OCI-LY3 (cell line): ENCODE measurements around the gene CCDC177.

ENCODE experiments used
- H2AFZ ChIP-seq: fragments of 200-600, 300-600 bp; shearing (Covaris generic); 2 replicates; pipeline ENCODE4 v1.6.0; 2014; ENCODE audit warnings: antibody characterized with exemption, low read depth, low read length
- H3K27ac ChIP-seq: fragments of 200-600, 300-600 bp; sonication (generic); 2 replicates; pipeline ENCODE4 v1.5.1; 2014; ENCODE audit warnings: mild to moderate bottlenecking, low read length, moderate library complexity, mixed read lengths
- H3K27me3 ChIP-seq: fragments of 200-600, 300-600 bp; sonication (generic); 2 replicates; pipeline ENCODE4 v1.6.1; 2014; ENCODE audit warnings: low read depth, low read length, mixed read lengths
- H3K36me3 ChIP-seq: fragments of 200-600, 300-600 bp; sonication (generic); replicated peaks from 2 replicates; pipeline ENCODE3; 2014; ENCODE audit warnings: low read depth, low read length, mixed read lengths
- H3K4me1 ChIP-seq: fragments of 300-600, 200-600 bp; sonication (generic); 2 replicates; pipeline ENCODE4 v1.6.1; 2014; ENCODE audit warnings: low read length, mixed read lengths
- H3K4me2 ChIP-seq: fragments of 200-600, 300-600 bp; sonication (generic); 2 replicates; pipeline ENCODE4 v1.6.1; 2014; ENCODE audit warnings: low read length, mixed read lengths
- H3K4me3 ChIP-seq: fragments of 300-600, 200-600 bp; sonication (generic); 2 replicates; pipeline ENCODE4 v1.5.1; 2014; ENCODE audit warnings: antibody characterized with exemption, mild to moderate bottlenecking, low read length, moderate library complexity
- H3K79me2 ChIP-seq: fragments of 300-600, 200-600 bp; shearing (Covaris generic); 2 replicates; pipeline ENCODE4 v1.6.1; 2014; ENCODE audit warnings: mild to moderate bottlenecking, low read length, mixed read lengths
- H3K9ac ChIP-seq: fragments of 300-600, 200-600 bp; shearing (Covaris generic); 2 replicates; pipeline ENCODE4 v1.6.0; 2014; ENCODE audit warnings: mild to moderate bottlenecking, low read length, moderate library complexity
- H3K9me3 ChIP-seq: fragments of 200-600, 300-600 bp; shearing (Covaris generic); 2 replicates; pipeline ENCODE4 v1.6.1; 2014; ENCODE audit warnings: low read length, mixed read lengths; ENCODE audit not compliant: insufficient read depth
- H4K20me1 ChIP-seq: fragments of 200-600, 300-600 bp; sonication (generic); 2 replicates; pipeline ENCODE4 v1.6.1; 2016; ENCODE audit warnings: low read length, mixed read lengths; ENCODE audit not compliant: insufficient read depth
- EZH2phosphoT487 ChIP-seq: fragments of 200-600 bp; shearing (Covaris generic); IDR thresholded peaks from 2 replicates; pipeline ENCODE4 v1.6.1; 2018; ENCODE audit warnings: antibody characterized with exemption, mixed run types, low read depth
- TF ChIP-seq, protein P1 (sequence below): fragments of 200-600, 300-600 bp; sonication (generic); IDR thresholded peaks from 2 replicates; pipeline ENCODE4 v1.5.1; 2014; ENCODE audit warnings: antibody characterized with exemption, low read length, low read depth

Gene CCDC177

GRCh38 chr14:69567563-69567962 lies 7.1 kb downstream of the CCDC177 start:
- no peaks in the 10 kb centered on the region for H4K20me1 ChIP-seq
- no peaks in the 10 kb centered on the region for H3K79me2 ChIP-seq
- H3K9ac ChIP-seq = no peak overlapping the region
- no peaks in the 10 kb centered on the region for H3K36me3 ChIP-seq
- no peaks in the 10 kb centered on the region for H3K4me1 ChIP-seq
- no peak overlapping the region for H2AFZ ChIP-seq
- no peak overlapping the region for H3K27ac ChIP-seq
- no peak for TF ChIP-seq EZH2phosphoT487
- TF ChIP-seq, protein P1, sequence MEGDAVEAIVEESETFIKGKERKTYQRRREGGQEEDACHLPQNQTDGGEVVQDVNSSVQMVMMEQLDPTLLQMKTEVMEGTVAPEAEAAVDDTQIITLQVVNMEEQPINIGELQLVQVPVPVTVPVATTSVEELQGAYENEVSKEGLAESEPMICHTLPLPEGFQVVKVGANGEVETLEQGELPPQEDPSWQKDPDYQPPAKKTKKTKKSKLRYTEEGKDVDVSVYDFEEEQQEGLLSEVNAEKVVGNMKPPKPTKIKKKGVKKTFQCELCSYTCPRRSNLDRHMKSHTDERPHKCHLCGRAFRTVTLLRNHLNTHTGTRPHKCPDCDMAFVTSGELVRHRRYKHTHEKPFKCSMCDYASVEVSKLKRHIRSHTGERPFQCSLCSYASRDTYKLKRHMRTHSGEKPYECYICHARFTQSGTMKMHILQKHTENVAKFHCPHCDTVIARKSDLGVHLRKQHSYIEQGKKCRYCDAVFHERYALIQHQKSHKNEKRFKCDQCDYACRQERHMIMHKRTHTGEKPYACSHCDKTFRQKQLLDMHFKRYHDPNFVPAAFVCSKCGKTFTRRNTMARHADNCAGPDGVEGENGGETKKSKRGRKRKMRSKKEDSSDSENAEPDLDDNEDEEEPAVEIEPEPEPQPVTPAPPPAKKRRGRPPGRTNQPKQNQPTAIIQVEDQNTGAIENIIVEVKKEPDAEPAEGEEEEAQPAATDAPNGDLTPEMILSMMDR = no peak
- no peaks in the 10 kb centered on the region for H3K9me3 ChIP-seq
- no peak overlapping the region for H3K4me2 ChIP-seq
- peaks cover 56% of the 10 kb centered on the region for H3K27me3 ChIP-seq
- H3K4me3 ChIP-seq = no peak overlapping the region

DNA sequence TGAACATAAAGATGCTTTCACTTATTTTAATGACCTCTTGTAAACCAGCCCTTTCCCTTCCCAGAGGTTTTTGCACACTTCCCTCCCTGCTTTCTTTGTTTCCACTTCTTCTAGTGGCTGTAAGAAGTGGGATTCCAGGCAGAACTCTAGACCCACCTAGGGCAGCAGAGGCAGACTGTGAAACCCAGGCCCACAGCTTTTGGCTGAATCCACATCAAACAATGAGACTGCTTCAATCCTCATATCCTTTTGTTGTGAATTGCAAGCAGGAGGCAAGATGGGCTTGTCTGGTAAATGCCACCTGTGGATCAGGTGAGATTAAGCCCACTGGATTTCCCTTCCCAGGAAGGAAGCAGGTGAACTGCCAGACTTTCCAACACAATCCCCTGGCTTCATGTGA lies 12.8 kb downstream of the CCDC177 start:
- TF ChIP-seq, protein P1 = no peak
- no peak for TF ChIP-seq EZH2phosphoT487

GRCh38 chr14:69560826-69561225 lies 13.8 kb downstream of the CCDC177 start:
- H3K79me2 ChIP-seq = no peaks in the 10 kb centered on the region
- no peak overlapping the region for H3K4me2 ChIP-seq
- no peak overlapping the region for H3K4me3 ChIP-seq
- TF ChIP-seq EZH2phosphoT487 = no peak
- no peak overlapping the region for H2AFZ ChIP-seq
- H3K4me1 ChIP-seq = no peaks in the 10 kb centered on the region
- no peaks in the 10 kb centered on the region for H3K9me3 ChIP-seq
- H4K20me1 ChIP-seq = no peaks in the 10 kb centered on the region
- no peak overlapping the region for H3K9ac ChIP-seq
- H3K36me3 ChIP-seq = no peaks in the 10 kb centered on the region
- peaks cover 52% of the 10 kb centered on the region for H3K27me3 ChIP-seq
- no peak overlapping the region for H3K27ac ChIP-seq

More for the DNA sequence above, 12.8 kb downstream of the CCDC177 start:
- H3K27me3 ChIP-seq = peaks cover 56% of the 10 kb centered on the region
- H3K9me3 ChIP-seq = no peaks in the 10 kb centered on the region
- H3K4me1 ChIP-seq = no peaks in the 10 kb centered on the region
- no peak overlapping the region for H3K4me2 ChIP-seq
- H3K4me3 ChIP-seq = no peak overlapping the region
- H3K27ac ChIP-seq = no peak overlapping the region
- H3K36me3 ChIP-seq = no peaks in the 10 kb centered on the region
- H3K9ac ChIP-seq = no peak overlapping the region
- H2AFZ ChIP-seq = no peak overlapping the region
- H3K79me2 ChIP-seq = no peaks in the 10 kb centered on the region
- H4K20me1 ChIP-seq = no peaks in the 10 kb centered on the region

GRCh38 chr14:69559581-69560011 lies 15.1 kb downstream of the CCDC177 start:
- no peak for TF ChIP-seq EZH2phosphoT487
- TF ChIP-seq, protein P1 = no peak
- no peak overlapping the region for H3K9ac ChIP-seq
- H3K4me3 ChIP-seq = no peak overlapping the region
- no peaks in the 10 kb centered on the region for H3K36me3 ChIP-seq
- H3K27me3 ChIP-seq = peaks cover 40% of the 10 kb centered on the region
- H3K4me2 ChIP-seq = no peak overlapping the region
- H2AFZ ChIP-seq = no peak overlapping the region
- no peaks in the 10 kb centered on the region for H3K4me1 ChIP-seq
- no peaks in the 10 kb centered on the region for H4K20me1 ChIP-seq
- H3K27ac ChIP-seq = no peak overlapping the region
- H3K9me3 ChIP-seq = no peaks in the 10 kb centered on the region
- no peaks in the 10 kb centered on the region for H3K79me2 ChIP-seq

DNA sequence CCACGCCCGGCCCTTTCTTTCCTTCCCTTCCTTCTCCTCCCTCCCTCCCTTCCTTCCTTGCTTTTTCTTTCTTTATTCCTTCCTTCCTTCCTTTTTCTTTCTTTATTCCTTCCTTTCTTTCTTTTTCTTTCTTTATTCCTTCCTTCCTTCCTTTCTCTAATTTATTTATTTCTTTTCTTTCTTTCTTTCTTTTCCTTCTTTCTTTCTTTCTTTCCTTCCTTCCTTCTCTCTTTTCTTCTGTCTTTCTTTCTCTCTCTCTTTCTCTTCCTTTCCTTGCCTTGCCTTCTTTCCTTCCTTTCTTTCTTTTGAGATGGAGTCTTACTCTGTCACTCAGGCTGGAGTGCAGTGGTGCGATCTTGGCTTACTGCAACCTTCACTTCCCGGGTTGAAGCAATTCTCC lies 15.9 kb downstream of the CCDC177 start:
- Histone ChIP-seq H3K4me1 (no peaks in the 10 kb centered on the region), H3K9ac (no peak overlapping the region), H3K79me2 (no peaks in the 10 kb centered on the region), H2AFZ (no peak overlapping the region), H3K27ac (no peak overlapping the region), H4K20me1 (no peaks in the 10 kb centered on the region), H3K36me3 (no peaks in the 10 kb centered on the region), H3K4me2 (no peak overlapping the region), H3K4me3 (no peak overlapping the region), H3K27me3 (peaks cover 35% of the 10 kb centered on the region), H3K9me3 (no peaks in the 10 kb centered on the region)
- TF ChIP-seq, protein P1 = no peak
- TF ChIP-seq EZH2phosphoT487 = no peak
